WTC11 (cell line): ENCODE data around the gene GOLGA8N. TPM values are rescaled to one million over a fixed set of nuclear protein-coding genes. Genes with fewer than 3 reads are reported as not detected.

ENCODE experiments used
- ATAC-seq: fragments of 200-7000 bp; cut with Tn5 transposase; 2 replicates; pipeline ENCODE4 v1.10.0; 2021; ENCODE audit warnings: mild to moderate bottlenecking, moderate library complexity
- CTCF ChIA-PET: fragments of 300-600 bp; sonication (Branson Sonifier 250); formaldehyde crosslinking; loops from one replicate; lab custom pipeline; 2021; ENCODE audit warnings: antibody characterized with exemption; lab: Charles Lee
- POLR2A ChIA-PET: fragments of 350-600 bp; sonication (Branson Sonifier 250); formaldehyde crosslinking; loops from one replicate; lab custom pipeline; 2021; ENCODE audit warnings: antibody characterized with exemption; lab: Charles Lee
- DNase-seq: peaks from one replicate; pipeline ENCODE4 v3.0.0; 2021; ENCODE audit warnings: low spot score
- H3K27ac Mint-ChIP-seq: 2 replicates; pipeline ENCODE4 v1.8.0; 2021; ENCODE audit warnings: mixed read lengths
- H3K27me3 Mint-ChIP-seq: 2 replicates; pipeline ENCODE4 v1.8.0; 2021; ENCODE audit warnings: low read depth, mild to moderate bottlenecking, moderate library complexity, mixed read lengths
- H3K36me3 Mint-ChIP-seq: 2 replicates; pipeline ENCODE4 v1.8.0; 2021; ENCODE audit warnings: mixed read lengths
- H3K4me1 Mint-ChIP-seq: 2 replicates; pipeline ENCODE4 v1.8.0; 2022; ENCODE audit warnings: mixed read lengths
- H3K4me3 Mint-ChIP-seq: 2 replicates; pipeline ENCODE4 v1.8.0; 2021; ENCODE audit warnings: mild to moderate bottlenecking, moderate library complexity, mixed read lengths
- H3K9me3 Mint-ChIP-seq: 2 replicates; pipeline ENCODE4 v1.8.0; 2021; ENCODE audit warnings: mixed read lengths
- AR ChIP-seq: fragments of 250-450 bp; sonication (Bioruptor Pico); IDR thresholded peaks from 2 replicates; pipeline ENCODE4 v1.9.0; 2021; ENCODE audit warnings: mild to moderate bottlenecking
- ATF6 ChIP-seq: sonication (generic); formaldehyde crosslinking; IDR thresholded peaks from 2 replicates; pipeline ENCODE4 v1.8.1; 2023; ENCODE audit warnings: mild to moderate bottlenecking, missing genetic modification reagents
- CREB1 ChIP-seq: sonication (generic); formaldehyde crosslinking; IDR thresholded peaks from 2 replicates; pipeline ENCODE4 v1.8.0; 2023; ENCODE audit warnings: mild to moderate bottlenecking, missing genetic modification reagents
- CREM ChIP-seq: sonication (generic); formaldehyde crosslinking; IDR thresholded peaks from 2 replicates; pipeline ENCODE4 v1.8.1; 2022; ENCODE audit warnings: mild to moderate bottlenecking, missing genetic modification reagents, moderate library complexity
- E2F4 ChIP-seq: sonication (generic); formaldehyde crosslinking; IDR thresholded peaks from 2 replicates; pipeline ENCODE4 v1.8.1; 2022; ENCODE audit warnings: low read depth, mild to moderate bottlenecking, moderate library complexity, missing genetic modification reagents, borderline replicate concordance
- EMX1 ChIP-seq: fragments of 250-450 bp; sonication (Bioruptor Pico); IDR thresholded peaks from 2 replicates; pipeline ENCODE4 v1.8.0; 2021; ENCODE audit warnings: mild to moderate bottlenecking
- FOXJ3 ChIP-seq: sonication (generic); formaldehyde crosslinking; IDR thresholded peaks from 2 replicates; pipeline ENCODE4 v1.9.0; 2021; ENCODE audit warnings: missing genetic modification reagents, mild to moderate bottlenecking, borderline replicate concordance
- FOXP4 ChIP-seq: sonication (generic); formaldehyde crosslinking; IDR thresholded peaks from 2 replicates; pipeline ENCODE4 v1.8.0; 2022; ENCODE audit warnings: mild to moderate bottlenecking, missing genetic modification reagents
- IRF1 ChIP-seq: sonication (generic); formaldehyde crosslinking; IDR thresholded peaks from 2 replicates; pipeline ENCODE4 v1.8.0; 2023; ENCODE audit warnings: missing genetic modification reagents
- SOX15 ChIP-seq: fragments of 250-450 bp; sonication (Bioruptor Pico); IDR thresholded peaks from 2 replicates; pipeline ENCODE4 v1.9.0; 2021; ENCODE audit warnings: mild to moderate bottlenecking
- SP1 ChIP-seq: sonication (generic); formaldehyde crosslinking; conservative IDR thresholded peaks from 2 replicates; pipeline ENCODE4 v1.8.1; 2022; ENCODE audit warnings: missing genetic modification reagents
- USF1 ChIP-seq: sonication (generic); formaldehyde crosslinking; IDR thresholded peaks from 2 replicates; pipeline ENCODE4 v1.8.0; 2022; ENCODE audit warnings: mild to moderate bottlenecking, missing genetic modification reagents
- ZBTB21 ChIP-seq: sonication (generic); formaldehyde crosslinking; IDR thresholded peaks from 2 replicates; pipeline ENCODE4 v1.8.1; 2023; ENCODE audit warnings: mild to moderate bottlenecking, missing genetic modification reagents, borderline replicate concordance
- ZBTB43 ChIP-seq: sonication (generic); formaldehyde crosslinking; IDR thresholded peaks from 2 replicates; pipeline ENCODE4 v1.8.1; 2023; ENCODE audit warnings: mild to moderate bottlenecking, missing genetic modification reagents
- ZNF138 ChIP-seq: sonication (generic); formaldehyde crosslinking; conservative IDR thresholded peaks from 2 replicates; pipeline ENCODE4 v1.8.1; 2022; ENCODE audit warnings: mild to moderate bottlenecking, moderate library complexity, missing genetic modification reagents
- ZNF396 ChIP-seq: fragments of 250-450 bp; sonication (Bioruptor Pico); IDR thresholded peaks from 2 replicates; pipeline ENCODE4 v1.8.0; 2021; ENCODE audit warnings: mild to moderate bottlenecking, moderate library complexity, borderline replicate concordance
- ZNF423 ChIP-seq: fragments of 250-450 bp; sonication (Bioruptor Pico); IDR thresholded peaks from 2 replicates; pipeline ENCODE4 v2.1.2; 2022; ENCODE audit warnings: mild to moderate bottlenecking, moderate library complexity
- ZNF532 ChIP-seq: fragments of 250-450 bp; sonication (Bioruptor Pico); IDR thresholded peaks from 2 replicates; pipeline ENCODE4 v1.9.0; 2021; ENCODE audit warnings: mild to moderate bottlenecking, borderline replicate concordance
- total RNA-seq: library from RNA; stranded (reverse); gene quantifications from 3 replicates; pipeline ENCODE4 v1.2.3, GENCODE V29; 2021

GOLGA8N gene
- total RNA-seq, 1 experiment from 2014 or later = 1.1 TPM

GRCh38 chr15:32652178-32652577 is 58.9 kb downstream of the GOLGA8N start:
- no peak for ATAC-seq
- no peak overlapping the region for H3K27ac Mint-ChIP-seq
- TF ChIP-seq CREM (CRISPR knock-in tag) (no peak), FOXJ3 (no peak), ZNF423 (CRISPR knock-in tag) (no peak), AR (CRISPR knock-in tag) (no peak), ZNF396 (no peak), ZBTB21 (CRISPR knock-in tag) (no peak), IRF1 (CRISPR knock-in tag) (no peak), FOXP4 (CRISPR knock-in tag) (no peak), EMX1 (CRISPR knock-in tag) (no peak), ZNF532 (CRISPR knock-in tag) (no peak), ATF6 (CRISPR knock-in tag) (no peak), SOX15 (CRISPR knock-in tag) (no peak), E2F4 (CRISPR knock-in tag) (no peak), ZNF138 (CRISPR knock-in tag) (no peak), ZBTB43 (CRISPR knock-in tag) (no peak), CREB1 (CRISPR knock-in tag) (no peak), USF1 (CRISPR knock-in tag) (no peak), SP1 (CRISPR knock-in tag) (no peak)
- ChIA-PET POLR2A (no interaction called here), CTCF (interaction anchor here (0.7 to 2.5 kb wide), 4 partner anchors 11 to 341 kb away, joined by 3 to 17 read pairs (median 4); no protein-coding TSS in a partner anchor)
- H3K36me3 Mint-ChIP-seq = peaks cover 4% of the 10 kb centered on the region; the same call in 1 of the 2 replicates
- no peaks in the 10 kb centered on the region for H3K27me3 Mint-ChIP-seq
- no peaks in the 10 kb centered on the region for H3K9me3 Mint-ChIP-seq
- peaks cover 29% of the 10 kb centered on the region for H3K4me1 Mint-ChIP-seq
- no peak for DNase-seq
- no peak overlapping the region for H3K4me3 Mint-ChIP-seq
